ENCODE results near the gene STK38L. TPM values are rescaled to one million over a fixed set of nuclear protein-coding genes. Genes with fewer than 3 reads are reported as not detected.
A peak's percentile ranks its signal among the peaks of the same experiment; 100 is the strongest.

The STK38L gene
- polyA plus RNA-seq, 1 of the 3 experiments (the other 2 are of a cell fraction), result 4.7 TPM

- Histone ChIP-seq H3K36me3 (replicated peaks in 1 of 2; ENCODE audit: control insufficient read depth in 1 of 2, insufficient read depth in 2 of 2, low read length in 1 of 2) (peaks cover 0 to 3% of the 10 kb centered on the region in 2 experiments), H3K4me3 (ENCODE audit: low read depth in 2 of 2, low read length in 1 of 2) (no peak overlapping the region; a peak in 1 of 4 replicates), H3K9me2 (no peaks in the 10 kb centered on the region), H3K4me1 (ENCODE audit: control insufficient read depth in 1 of 2, insufficient read depth in 2 of 2, low read depth in 1 of 2, low read length in 1 of 2) (peaks cover 0 to 5% of the 10 kb centered on the region in 2 experiments; a peak in 2 of 4 replicates), H3K9me3 (no peaks in the 10 kb centered on the region), H4K20me1 (ENCODE audit: insufficient read depth) (no peaks in the 10 kb centered on the region), H3K27ac (ENCODE audit: low read depth in 2 of 2, low read length in 1 of 2) (peak overlapping the region in 1 of 2 experiments; percentile 73; a peak in 2 of 4 replicates), H3F3A (replicated peaks; ENCODE audit: insufficient read depth) (peaks cover 18% of the 10 kb centered on the region), H3K4me2 (peak overlapping the region; percentile 45), H3K79me2 (ENCODE audit: insufficient read depth) (peaks cover 43% of the 10 kb centered on the region), H2AFZ (ENCODE audit: low read depth) (0 out of 2 replicates have a peak overlapping the region, but pooled peaks have one; percentile 11), H3K9ac (no peak overlapping the region), H3K27me3 (ENCODE audit: insufficient read depth) (no peaks in the 10 kb centered on the region)
- CTCF ChIA-PET, result no interaction called here
- TF ChIP-seq SMC3 (IDR thresholded peaks at IDR 0.05; ENCODE audit: low read depth, low read length), result no peak
- no peak for TF ChIP-seq POLR2AphosphoS5 (IDR thresholded peaks at IDR 0.05; ENCODE audit: low read depth, low read length)
- TF ChIP-seq RCOR1 (IDR thresholded peaks at IDR 0.05; ENCODE audit: low read length), result no peak
- TF ChIP-seq TAF1 (IDR thresholded peaks at IDR 0.05; ENCODE audit: borderline replicate concordance, low read depth, low read length), result no peak
- TF ChIP-seq FOXM1 (IDR thresholded peaks at IDR 0.05; ENCODE audit: low read depth), result no peak
- TF ChIP-seq FOXJ3 (CRISPR knock-in tag; IDR thresholded peaks at IDR 0.05), result no peak
- TF ChIP-seq REST (IDR thresholded peaks at IDR 0.05; ENCODE audit: low read depth, low read length), result no peak
- no peak for TF ChIP-seq TEAD4 (IDR thresholded peaks at IDR 0.05; ENCODE audit: borderline replicate concordance, insufficient read depth)
- TF ChIP-seq ELF1 (IDR thresholded peaks at IDR 0.05), result no peak
- no peak for TF ChIP-seq ZBTB33 (IDR thresholded peaks at IDR 0.05; ENCODE audit: borderline replicate concordance, low read depth)
- no peak; the same call in 1 of the 2 replicates for TF ChIP-seq FOSL2 (IDR thresholded peaks at IDR 0.05; ENCODE audit: borderline replicate concordance, low read depth)
- no peak for TF ChIP-seq IRF3 (IDR thresholded peaks at IDR 0.05; ENCODE audit: low read depth, low read length)
- TF ChIP-seq CTCF (IDR thresholded peaks at IDR 0.05), result no peak
- no peak for TF ChIP-seq MAX (IDR thresholded peaks at IDR 0.05; ENCODE audit: low read depth)
- TF ChIP-seq GABPA (IDR thresholded peaks at IDR 0.05; ENCODE audit: low read depth), result no peak
- TF ChIP-seq SIN3A (IDR thresholded peaks at IDR 0.05; ENCODE audit: borderline replicate concordance, low read depth, low read length), result no peak
- TF ChIP-seq PBX3 (IDR thresholded peaks at IDR 0.05), result no peak
- TF ChIP-seq EZH2phosphoT487 (IDR thresholded peaks at IDR 0.05; ENCODE audit: borderline replicate concordance, low read depth), result no peak
- TF ChIP-seq NFIC (IDR thresholded peaks at IDR 0.05; ENCODE audit: borderline replicate concordance), result no peak
- 96% methylated on average over 2 of the region's 2 CpGs for WGBS (ENCODE audit: low lambda C conversion rate)
- no peak for DNase-seq
- POLR2A ChIA-PET, result no interaction called here
These were observed 117.3 kb downstream of the STK38L start for GRCh38 chr12:27361372-27361771.
